Vagina (tissue), 2 donors: ENCODE data around the gene MYLK.

Source experiments
- CTCF ChIP-seq, 3 experiments: fragments of 450-650 bp in 2 of 3; fragments of 200-600 bp in 1 of 3; sonication (generic) in 1 of 3; IDR thresholded peaks; one replicate each; pipeline ENCODE4 v1.5.1; 2017 to 2019; ENCODE audit warnings: antibody characterized with exemption in 3 of 3, mild to moderate bottlenecking in 2 of 3, moderate library complexity in 2 of 3
- POLR2A ChIP-seq, 2 donors: fragments of 450-650 bp; IDR thresholded peaks; one replicate each; pipeline ENCODE4 v1.6.1; 2017; ENCODE audit warnings: antibody characterized with exemption in 2 of 2, mild to moderate bottlenecking in 2 of 2, moderate library complexity in 2 of 2
- POLR2AphosphoS5 ChIP-seq, 2 donors: sonication (generic); formaldehyde crosslinking; IDR thresholded peaks; one replicate each; pipeline ENCODE4 v1.9.0; 2017; ENCODE audit warnings: antibody characterized with exemption in 2 of 2, mild to moderate bottlenecking in 2 of 2, low read depth in 1 of 2; ENCODE audit not compliant: insufficient read depth in 1 of 2

DNA sequence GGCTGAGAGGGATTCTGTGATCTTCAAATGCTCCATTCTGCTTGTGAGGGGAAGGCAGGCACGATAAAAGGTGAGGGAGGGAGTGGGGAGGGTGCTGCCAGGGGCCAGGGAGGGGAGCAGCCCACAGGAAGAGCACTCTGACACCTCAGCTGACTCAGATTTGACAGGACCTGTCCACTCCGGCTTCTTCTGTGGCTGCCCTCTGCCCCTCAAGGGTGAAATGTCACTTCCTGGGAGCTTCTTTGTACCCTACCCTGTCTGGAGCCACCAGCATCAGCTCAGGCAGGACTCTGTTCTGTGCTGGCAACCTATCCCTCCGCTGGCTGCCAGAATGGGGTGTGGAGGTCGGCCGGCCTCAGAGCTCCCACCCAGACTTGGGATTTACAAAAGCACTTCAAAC lies 185.3 kb downstream of the MYLK start:
- TF ChIP-seq CTCF (IDR thresholded peaks at IDR 0.05) (no peak), POLR2A (IDR thresholded peaks at IDR 0.05) (no peak), POLR2AphosphoS5 (IDR thresholded peaks at IDR 0.05; ENCODE audit: insufficient read depth in 1 of 2, low read depth in 1 of 2) (peak in 1 of 2 donors; percentile 30)
